GM18951 (cell line): Measurements from ENCODE around the gene ZNF451.

ENCODE experiments used
- POLR2A ChIP-seq: IDR thresholded peaks from 4 replicates; pipeline ENCODE4 v1.6.1; 2011; ENCODE audit warnings: mild to moderate bottlenecking; ENCODE audit not compliant: insufficient read length, insufficient read depth; ENCODE audit errors: extremely low read depth
- in situ Hi-C: fragments of 300-500 bp; cut with MboI; formaldehyde crosslinking; loops from one replicate; pipeline ENCODE4 v1.12.0; 2022; ENCODE audit warnings: low sequenced_read_pairs, mixed read lengths, inconsistent platforms; ENCODE audit not compliant: unreplicated experiment

Gene ZNF451

DNA sequence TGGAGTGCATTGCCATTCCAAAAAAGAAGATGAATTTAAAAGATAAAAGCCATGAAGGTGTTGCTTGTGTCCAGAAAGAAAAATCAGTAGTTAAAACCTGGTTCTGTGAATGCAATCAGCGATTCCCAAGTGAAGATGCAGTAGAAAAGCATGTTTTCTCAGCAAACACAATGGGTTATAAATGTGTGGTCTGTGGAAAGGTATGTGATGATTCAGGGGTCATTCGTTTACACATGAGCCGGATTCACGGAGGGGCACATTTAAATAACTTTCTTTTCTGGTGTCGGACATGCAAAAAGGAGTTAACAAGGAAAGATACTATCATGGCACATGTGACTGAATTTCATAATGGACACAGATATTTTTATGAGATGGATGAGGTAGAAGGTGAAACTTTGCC lies 57.4 kb downstream of the ZNF451 start:
- no peak for TF ChIP-seq POLR2A
- in situ Hi-C loops, result no loop called here

GRCh38 chr6:57147955-57148858 lies 58.2 kb downstream of the ZNF451 start:
- no peak for TF ChIP-seq POLR2A
- in situ Hi-C loops, result no loop called here

GRCh38 chr6:57158658-57159057 lies 68.7 kb downstream of the ZNF451 start:
- in situ Hi-C loops, result no loop called here

DNA sequence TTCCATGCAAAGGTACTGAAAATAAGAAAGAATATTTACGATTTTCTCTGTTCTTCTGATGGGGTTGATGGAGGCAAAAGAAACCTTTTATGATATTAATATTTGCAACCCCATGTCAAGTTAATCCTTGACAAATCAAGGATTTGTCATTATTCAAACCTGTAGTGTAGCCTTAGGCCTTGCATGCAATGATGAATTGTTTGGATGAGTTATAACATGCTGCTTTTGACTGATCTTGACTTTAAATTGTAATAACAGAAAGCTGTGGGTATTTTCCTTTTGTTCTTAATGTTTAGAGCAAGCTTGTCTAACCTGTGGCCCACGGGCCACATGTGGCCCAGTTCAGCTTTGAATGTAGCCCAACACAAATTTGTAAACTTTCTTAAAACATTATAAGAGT lies 69.1 kb downstream of the ZNF451 start:
- in situ Hi-C loops, result no loop called here
- TF ChIP-seq POLR2A, result no peak

More at GRCh38 chr6:57158658-57159057, 68.7 kb downstream of the ZNF451 start:
- TF ChIP-seq POLR2A, result no peak

DNA sequence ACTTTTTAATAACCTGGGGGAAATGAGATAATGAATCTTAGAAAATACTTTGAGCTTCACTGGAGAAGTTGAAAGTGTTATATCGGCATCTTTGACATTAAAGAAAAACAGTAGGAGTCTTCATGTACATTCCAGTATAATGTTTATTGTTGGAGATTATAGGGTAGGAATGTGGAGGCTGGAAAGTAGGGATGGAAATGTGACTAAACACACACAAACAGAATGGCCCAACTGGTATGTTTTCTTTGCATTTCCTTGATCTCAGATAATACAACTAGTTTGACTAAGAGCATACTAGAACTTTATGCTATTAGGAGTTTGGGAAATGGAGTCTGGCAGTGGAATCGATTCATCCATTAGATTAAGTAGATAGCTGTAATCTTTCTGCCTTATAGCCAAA lies 72.0 kb downstream of the ZNF451 start:
- in situ Hi-C loops, result no loop called here
- TF ChIP-seq POLR2A, result no peak

- no peak for TF ChIP-seq POLR2A
- in situ Hi-C loops, result no loop called here
Observed at GRCh38 chr6:57162516-57162915, 72.5 kb downstream of the ZNF451 start.

GRCh38 chr6:57163956-57164355 lies 74.0 kb downstream of the ZNF451 start:
- in situ Hi-C loops, result no loop called here

GRCh38 chr6:57165080-57165479 lies 75.1 kb downstream of the ZNF451 start:
- TF ChIP-seq POLR2A, result no peak
- in situ Hi-C loops, result no loop called here

More at GRCh38 chr6:57163956-57164355, 74.0 kb downstream of the ZNF451 start:
- no peak for TF ChIP-seq POLR2A

DNA sequence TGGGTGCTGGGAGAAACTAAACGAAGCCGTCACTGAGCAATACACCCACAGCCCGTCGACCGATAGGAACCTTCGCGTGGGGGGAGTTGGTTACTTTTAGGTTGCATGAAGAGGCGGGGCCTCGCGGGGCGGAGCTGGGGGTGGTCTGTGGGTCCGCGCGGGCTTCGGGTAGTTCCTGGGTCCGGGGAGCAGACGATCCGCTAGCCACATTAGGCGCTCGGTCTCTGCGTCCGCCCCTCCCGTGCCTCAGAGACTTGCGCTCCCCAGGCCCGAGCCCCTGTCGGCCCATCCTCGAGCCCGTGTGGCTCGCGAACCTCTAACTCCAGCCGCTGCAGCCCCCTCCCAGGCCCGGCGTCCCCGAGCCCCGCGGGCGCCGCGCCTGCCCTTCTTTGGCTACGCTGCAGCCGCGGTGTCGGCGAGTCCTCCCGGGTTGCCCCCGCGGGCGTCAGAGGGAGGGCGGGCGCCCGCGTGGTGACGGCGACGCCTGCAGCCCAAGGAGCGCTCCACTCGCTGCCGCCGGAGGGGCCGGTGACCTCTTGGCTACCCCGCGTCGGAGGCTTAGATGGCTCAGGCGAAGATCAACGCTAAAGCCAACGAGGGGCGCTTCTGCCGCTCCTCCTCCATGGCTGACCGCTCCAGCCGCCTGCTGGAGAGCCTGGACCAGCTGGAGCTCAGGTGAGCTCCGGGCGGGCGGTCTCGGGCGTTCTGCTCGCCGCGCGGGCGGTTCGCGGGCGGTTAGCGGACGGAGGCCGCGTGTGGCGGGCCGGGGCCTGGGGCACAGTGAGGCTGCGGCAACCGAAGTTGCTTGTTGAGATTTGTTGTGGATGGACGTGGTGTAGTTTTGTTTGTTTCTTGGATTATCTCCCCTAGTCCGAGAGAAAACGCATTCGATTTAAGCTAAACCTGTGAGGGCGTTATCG lies 82.4 kb downstream of the ZNF451 start, which contains the start of gene BAG2:
TSS of gene BAG2 (plus strand) at position 191 of the 920 bp plus-strand sequence. CDS start at position 563, 372 bp downstream.
- in situ Hi-C loops, result no loop called here
- peak; percentile 97 for TF ChIP-seq POLR2A

- in situ Hi-C loops, result no loop called here
- no peak for TF ChIP-seq POLR2A
Observed at GRCh38 chr6:57173056-57173885, 83.3 kb downstream of the ZNF451 start.

DNA sequence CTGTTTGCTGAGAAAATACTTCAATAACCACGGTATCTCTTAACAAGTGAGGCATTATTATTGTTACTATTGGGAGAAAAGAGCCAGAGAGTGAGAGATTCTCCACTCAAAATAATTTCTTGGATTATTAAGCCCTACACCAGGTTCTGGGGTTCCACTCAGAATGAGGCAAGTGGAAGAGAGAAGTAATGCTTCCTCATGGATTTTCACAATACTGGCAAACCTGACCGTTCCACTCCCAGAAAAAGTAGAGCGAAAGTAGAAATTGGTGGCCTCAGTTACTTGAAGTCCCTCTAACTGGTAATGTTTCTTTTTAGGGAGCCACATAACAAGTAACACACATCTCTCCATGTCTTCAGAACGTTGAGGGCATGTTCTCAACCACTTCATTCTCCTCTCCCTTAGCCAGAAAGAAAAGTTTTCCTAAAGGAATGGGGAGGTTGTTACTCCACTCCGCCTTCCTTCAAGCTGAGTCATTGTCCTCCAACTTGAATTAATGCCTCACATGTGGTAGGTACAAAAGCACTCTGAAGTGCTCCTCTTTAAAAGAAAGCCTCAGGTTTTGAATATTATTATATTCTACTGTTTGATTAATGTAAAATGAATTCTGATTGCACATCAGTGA lies 84.0 kb downstream of the ZNF451 start:
- in situ Hi-C loops, result no loop called here

DNA sequence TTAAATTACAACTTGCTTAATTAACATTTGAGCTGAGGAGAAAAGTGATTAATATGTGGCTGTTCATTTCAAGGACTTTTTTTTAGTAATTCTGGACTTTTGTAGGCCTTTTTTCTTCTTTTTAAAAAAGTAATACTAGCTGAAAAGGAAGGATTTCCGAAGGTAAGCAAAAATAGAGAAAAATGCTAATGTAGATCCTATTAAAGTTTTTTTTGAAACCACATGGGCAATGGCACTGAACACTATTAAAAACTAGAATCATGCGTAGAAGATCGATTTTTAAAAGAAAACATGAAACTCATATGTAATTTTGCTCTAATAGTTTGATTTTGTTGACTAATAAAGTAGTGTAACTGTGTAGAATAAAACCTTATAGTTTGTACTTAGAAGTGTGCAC lies 84.5 kb downstream of the ZNF451 start:
- in situ Hi-C loops, result no loop called here
- TF ChIP-seq POLR2A, result no peak

More for the DNA sequence above, 84.0 kb downstream of the ZNF451 start:
- TF ChIP-seq POLR2A, result no peak

DNA sequence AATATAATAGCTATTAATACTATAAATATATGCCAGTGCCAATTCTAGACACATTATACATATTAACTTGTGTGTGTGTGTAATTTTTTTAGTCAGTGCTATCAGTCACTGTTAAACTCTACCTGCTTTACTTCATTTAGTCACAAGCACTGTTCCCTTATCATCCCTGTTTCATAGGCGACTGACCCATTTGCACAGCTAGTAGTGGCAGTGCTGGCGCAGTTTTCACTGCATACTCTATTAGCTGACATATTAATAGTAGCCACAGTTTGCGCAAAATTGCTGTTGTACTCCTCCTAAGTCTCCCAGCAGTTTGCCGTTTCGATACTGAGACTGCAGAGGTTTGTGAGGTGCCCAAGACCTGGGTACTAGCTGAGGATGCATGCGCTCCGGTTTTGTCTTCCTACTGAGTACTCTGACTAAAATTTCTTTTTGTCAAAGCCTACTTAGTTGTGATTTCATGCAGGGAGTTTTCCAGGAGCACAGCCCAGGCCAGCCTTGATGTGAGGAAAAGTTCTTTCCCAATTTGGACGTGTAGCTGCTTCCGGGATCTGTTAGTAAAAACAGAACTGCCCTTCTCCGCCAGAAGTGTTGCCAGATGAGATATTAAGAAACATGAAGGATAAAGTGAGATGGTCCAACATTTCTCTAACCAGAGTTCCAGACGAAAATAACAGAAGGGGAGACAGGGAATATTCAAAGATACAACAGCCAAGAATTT lies 87.7 kb downstream of the ZNF451 start:
- in situ Hi-C loops, result no loop called here
- TF ChIP-seq POLR2A, result no peak
